ENCODE data around the gene SELENOV. TPM values are rescaled to one million over a fixed set of nuclear protein-coding genes. Genes with fewer than 3 reads are reported as not detected.
A peak's percentile ranks its signal among the peaks of the same experiment; 100 is the strongest.

The SELENOV gene
- total RNA-seq, 2 experiments from 2014 or later = not detected

DNA sequence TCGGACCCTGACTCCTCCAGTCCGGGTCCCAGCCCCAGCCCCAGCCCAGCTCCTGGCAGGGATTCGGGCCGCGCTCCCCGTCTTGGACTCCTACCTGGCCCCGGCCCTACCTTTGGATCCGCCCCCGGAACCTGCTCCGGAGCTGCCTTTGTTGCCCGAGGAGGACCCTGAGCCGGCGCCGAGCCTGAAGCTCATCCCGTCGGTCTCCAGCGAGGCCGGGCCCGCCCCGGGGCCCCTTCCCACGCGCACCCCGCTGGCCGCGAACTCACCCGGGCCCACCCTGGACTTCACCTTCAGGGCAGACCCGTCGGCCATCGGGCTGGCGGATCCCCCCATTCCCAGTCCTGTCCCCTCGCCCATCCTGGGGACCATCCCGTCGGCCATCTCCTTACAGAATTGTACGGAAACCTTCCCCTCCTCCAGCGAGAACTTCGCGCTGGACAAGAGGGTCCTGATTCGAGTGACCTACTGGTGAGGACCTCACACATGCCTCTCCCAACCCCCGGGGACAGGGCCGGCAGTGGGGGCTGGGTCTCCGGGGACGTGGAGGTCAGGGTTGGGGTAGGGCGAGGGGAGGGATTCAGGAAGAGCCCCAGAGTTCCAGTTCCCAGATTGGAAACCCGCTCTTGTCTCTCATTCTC is 732 bp downstream of the SELENOV start:
- H3K27ac Mint-ChIP-seq = no peak overlapping the region
- DNase-seq = no peak
- H3K4me1 Mint-ChIP-seq = peaks cover 10% of the 10 kb centered on the region
- ATAC-seq = no peak
- no peaks in the 10 kb centered on the region for H3K36me3 Mint-ChIP-seq
- CTCF ChIA-PET = interaction anchor here (0.7 to 1.1 kb wide), 3 partner anchors 10 to 18 kb away, joined by 3 to 4 read pairs (median 3); partner anchors contain the start of gene EID2B
- peak overlapping the region; percentile 32 for H3K4me3 Mint-ChIP-seq
- no peaks in the 10 kb centered on the region for H3K9me3 Mint-ChIP-seq (ENCODE audit: low read depth)
- H3K27me3 Mint-ChIP-seq = peaks cover 56% of the 10 kb centered on the region

DNA sequence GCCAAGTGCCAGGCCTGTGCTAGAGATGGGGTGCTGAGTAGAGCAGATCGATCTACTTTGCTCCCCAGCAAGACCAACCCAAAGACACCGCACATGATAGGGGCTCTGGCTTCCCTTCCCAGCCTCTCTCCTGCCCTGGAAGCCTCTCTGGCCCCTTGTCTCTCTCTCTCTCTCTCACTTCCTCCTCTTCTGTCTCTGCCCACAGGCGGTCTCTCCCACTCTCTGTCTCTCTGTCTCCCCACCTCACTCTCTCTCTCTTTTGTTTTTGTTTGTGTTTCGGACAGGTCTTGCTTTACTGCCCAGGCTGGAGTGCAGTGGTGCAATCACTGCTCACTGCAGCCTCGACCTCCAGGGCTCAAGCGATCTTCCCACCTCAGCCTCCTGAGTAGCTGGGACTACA is 1.3 kb downstream of the SELENOV start:
- no peak for ATAC-seq
- Mint-ChIP-seq H3K36me3 (no peaks in the 10 kb centered on the region), H3K4me3 (no peak overlapping the region), H3K4me1 (peaks cover 10% of the 10 kb centered on the region), H3K27ac (no peak overlapping the region), H3K27me3 (peaks cover 56% of the 10 kb centered on the region), H3K9me3 (ENCODE audit: low read depth) (no peaks in the 10 kb centered on the region)
- DNase-seq = no peak
- CTCF ChIA-PET = interaction anchor here (1.1 kb wide), 2 partner anchors 9 to 18 kb away, joined by 3 to 4 read pairs; no protein-coding TSS in a partner anchor

DNA sequence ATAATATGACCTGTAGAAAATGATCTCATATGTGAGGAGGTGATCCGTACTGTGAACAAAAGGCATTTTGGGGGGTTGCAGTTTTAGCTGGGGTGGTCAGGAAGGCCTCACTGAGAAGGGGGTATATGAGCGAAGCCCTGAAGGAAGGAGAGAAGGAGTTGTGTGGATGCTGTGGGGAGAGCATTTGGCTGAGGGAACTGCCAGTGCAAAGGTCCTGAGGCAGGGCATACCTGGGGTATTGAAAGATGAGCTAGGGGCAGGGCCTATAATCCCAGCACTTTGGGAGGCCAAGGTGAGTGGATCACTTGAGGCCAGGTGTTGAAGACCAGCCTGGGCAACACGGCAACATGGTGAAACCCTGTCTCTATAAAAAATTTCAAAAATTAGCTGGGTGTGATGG is 2.5 kb downstream of the SELENOV start:
- Mint-ChIP-seq H3K9me3 (ENCODE audit: low read depth) (no peaks in the 10 kb centered on the region), H3K27me3 (peaks cover 51% of the 10 kb centered on the region), H3K36me3 (no peaks in the 10 kb centered on the region), H3K4me3 (no peak overlapping the region), H3K4me1 (peaks cover 10% of the 10 kb centered on the region), H3K27ac (no peak overlapping the region)
- CTCF ChIA-PET = interaction anchor here (1.2 to 2.1 kb wide), 2 partner anchors 8 to 15 kb away, joined by 4 to 8 read pairs; partner anchors contain the start of gene EID2B
- DNase-seq = no peak
- no peak for ATAC-seq

DNA sequence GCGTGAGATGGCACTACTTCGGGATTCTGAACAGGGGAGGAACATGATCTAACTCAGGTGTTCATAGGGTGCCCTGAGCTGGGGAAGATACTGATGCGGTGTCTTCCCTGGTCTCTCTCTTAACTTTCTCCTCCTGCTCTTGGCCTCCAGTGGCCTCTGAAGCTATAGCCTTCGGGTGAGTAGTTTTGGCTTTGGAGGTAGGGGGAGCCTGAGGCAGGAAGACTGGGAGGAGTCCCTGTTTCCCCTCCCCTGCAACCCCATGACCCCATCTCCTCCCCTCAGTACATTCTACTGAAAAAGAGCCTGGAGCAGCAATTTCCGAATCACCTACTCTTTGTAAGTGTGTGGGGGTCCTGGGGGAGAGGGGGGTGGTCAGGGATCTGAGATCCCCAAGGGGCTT is 3.5 kb downstream of the SELENOV start:
- Mint-ChIP-seq H3K27me3 (peaks cover 45% of the 10 kb centered on the region), H3K9me3 (ENCODE audit: low read depth) (no peaks in the 10 kb centered on the region), H3K4me1 (peaks cover 10% of the 10 kb centered on the region), H3K36me3 (no peaks in the 10 kb centered on the region), H3K27ac (no peak overlapping the region), H3K4me3 (no peak overlapping the region)
- ATAC-seq (no peak), DNase-seq (no peak)
- CTCF ChIA-PET = interaction anchor here (1.2 to 2.3 kb wide), 3 partner anchors 9 to 15 kb away, joined by 4 to 8 read pairs (median 8); partner anchors contain the start of gene EID2B

DNA sequence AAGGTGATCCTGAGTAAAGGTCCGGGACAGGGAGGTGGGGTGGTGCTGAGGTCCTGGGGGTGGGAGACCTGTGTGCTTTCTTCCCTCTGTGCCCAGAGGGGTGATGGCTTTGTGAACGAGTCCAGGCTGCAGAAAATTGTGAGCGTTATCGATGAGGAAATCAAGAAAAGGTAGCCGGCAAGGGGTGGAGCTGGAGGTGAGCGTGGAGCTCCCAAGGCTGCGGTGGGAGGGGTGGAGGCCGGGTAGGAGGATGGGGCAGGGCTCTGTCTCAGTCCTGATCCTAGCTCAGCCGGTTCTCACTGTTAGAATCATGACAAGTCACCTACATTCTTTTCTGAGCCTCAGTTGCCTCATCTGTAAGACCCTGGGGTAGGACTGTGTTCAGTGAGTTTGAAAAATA is 4.0 kb downstream of the SELENOV start:
- no peaks in the 10 kb centered on the region for H3K36me3 Mint-ChIP-seq
- H3K27ac Mint-ChIP-seq = no peak overlapping the region

DNA sequence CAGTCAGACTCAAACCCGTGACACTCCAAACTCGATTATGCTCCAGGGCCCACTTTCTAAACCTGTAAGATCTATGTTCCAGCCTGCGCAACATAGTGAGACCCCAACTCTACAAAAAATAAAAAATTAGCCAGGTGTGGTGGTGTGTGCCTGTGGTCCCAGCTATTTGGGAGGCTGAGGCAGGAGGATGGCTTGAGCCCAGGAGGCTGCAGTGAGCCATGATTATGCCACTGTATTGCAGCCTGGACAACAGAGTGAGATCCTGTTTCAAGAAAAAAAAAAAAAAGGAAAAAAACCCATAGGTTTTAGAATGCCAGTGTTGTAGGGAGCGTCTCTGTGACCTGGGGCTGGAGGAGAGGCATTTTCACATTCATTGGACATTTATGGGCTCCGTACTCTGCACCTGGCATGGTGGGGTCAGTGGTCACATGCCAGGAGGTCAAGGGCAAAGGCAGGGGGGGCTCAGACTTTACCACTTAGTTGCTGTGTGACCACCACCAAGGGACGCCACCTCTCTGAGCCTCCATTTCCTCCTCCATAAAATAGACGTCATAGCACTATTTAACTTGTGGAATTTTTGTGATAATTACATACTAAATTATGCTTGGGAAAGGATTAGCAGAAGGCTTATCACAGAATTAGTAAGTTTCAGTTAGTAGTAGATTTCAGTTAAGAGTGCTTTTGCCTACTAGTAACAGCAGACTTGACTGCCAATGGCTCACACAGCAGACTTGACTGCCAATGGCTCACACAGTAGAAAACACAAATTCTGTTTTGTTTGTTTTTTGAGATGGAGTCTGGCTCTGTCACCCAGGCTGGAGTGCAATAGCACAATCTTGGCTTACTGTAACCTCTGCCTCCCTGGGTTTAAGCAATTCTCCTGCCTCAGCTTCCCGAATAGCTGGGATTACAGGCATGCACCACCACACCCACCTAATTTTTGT is 5.9 kb downstream of the SELENOV start:
- peaks cover 21% of the 10 kb centered on the region for H3K27me3 Mint-ChIP-seq
- DNase-seq = no peak
- H3K4me3 Mint-ChIP-seq = no peak overlapping the region
- peaks cover 4% of the 10 kb centered on the region for H3K36me3 Mint-ChIP-seq
- CTCF ChIA-PET = interaction anchor here (0.6 kb wide), 1 partner anchor 1387 kb away, joined by 4 read pairs; no protein-coding TSS in a partner anchor
- ATAC-seq = no peak
- H3K9me3 Mint-ChIP-seq (ENCODE audit: low read depth) = no peaks in the 10 kb centered on the region
- H3K27ac Mint-ChIP-seq = no peak overlapping the region
- peaks cover 5% of the 10 kb centered on the region for H3K4me1 Mint-ChIP-seq

More for the DNA sequence above, 4.0 kb downstream of the SELENOV start:
- Mint-ChIP-seq H3K4me3 (no peak overlapping the region), H3K4me1 (peaks cover 10% of the 10 kb centered on the region), H3K9me3 (ENCODE audit: low read depth) (no peaks in the 10 kb centered on the region), H3K27me3 (peaks cover 39% of the 10 kb centered on the region)
- CTCF ChIA-PET = interaction anchor here (2.1 to 2.3 kb wide), 2 partner anchors 14 to 16 kb away, joined by 8 read pairs; partner anchors contain the start of gene EID2B
- no peak for ATAC-seq
- DNase-seq = no peak

DNA sequence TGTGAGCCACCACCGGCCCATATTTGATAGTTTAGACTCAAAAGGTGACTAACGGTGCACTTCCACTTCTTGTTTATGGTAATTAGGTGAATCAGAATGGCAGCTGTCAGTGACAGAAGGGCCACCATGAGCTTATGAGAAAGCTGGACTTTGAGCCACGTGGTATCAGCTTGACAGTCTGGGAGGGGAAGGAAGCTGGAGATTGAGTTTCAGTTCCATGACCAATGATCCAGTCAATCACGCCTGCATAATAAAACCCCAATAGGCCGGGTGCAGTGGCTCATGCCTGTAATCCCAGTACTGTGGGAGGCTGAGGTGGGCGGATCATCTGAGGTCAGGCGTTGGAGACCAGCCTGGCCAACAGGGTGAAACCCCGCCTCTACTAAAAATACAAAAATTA is 9.6 kb downstream of the SELENOV start:
- ATAC-seq = no peak
- Mint-ChIP-seq H3K9me3 (ENCODE audit: low read depth) (no peaks in the 10 kb centered on the region), H3K36me3 (peaks cover 9% of the 10 kb centered on the region), H3K4me3 (no peak overlapping the region), H3K27ac (no peak overlapping the region), H3K4me1 (no peaks in the 10 kb centered on the region), H3K27me3 (no peaks in the 10 kb centered on the region)
- CTCF ChIA-PET = interaction anchor here (1.4 kb wide), 1 partner anchor 9 kb away, joined by 4 read pairs; no protein-coding TSS in a partner anchor
- no peak for DNase-seq

DNA sequence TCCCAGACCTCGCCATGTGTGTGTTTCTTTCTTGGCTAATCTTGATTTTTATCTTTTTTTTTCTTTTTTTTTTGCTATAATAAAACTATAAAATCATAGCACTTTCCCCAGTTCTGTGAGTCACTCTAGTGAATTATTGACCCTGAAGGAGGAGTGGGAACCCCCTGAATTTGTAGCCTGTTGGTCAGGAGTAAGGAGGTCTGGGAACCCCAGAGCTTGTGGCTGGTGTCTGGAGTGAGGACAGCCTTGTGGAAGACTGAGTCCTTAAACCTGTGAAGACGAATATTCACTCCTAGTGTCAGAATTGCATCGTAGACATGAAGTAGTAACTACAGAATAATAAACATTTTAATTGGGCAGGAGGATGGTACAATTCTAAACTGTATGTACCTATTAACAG is 10.3 kb downstream of the SELENOV start:
- DNase-seq (no peak), ATAC-seq (no peak)
- H3K4me3 Mint-ChIP-seq = no peak overlapping the region
- H3K4me1 Mint-ChIP-seq = no peaks in the 10 kb centered on the region
- no peaks in the 10 kb centered on the region for H3K27me3 Mint-ChIP-seq
- H3K27ac Mint-ChIP-seq = no peak overlapping the region
- CTCF ChIA-PET = interaction anchor here (0.8 to 1.4 kb wide), 3 partner anchors 10 to 268 kb away, joined by 3 to 4 read pairs (median 3); no protein-coding TSS in a partner anchor
- no peaks in the 10 kb centered on the region for H3K9me3 Mint-ChIP-seq (ENCODE audit: low read depth)
- peaks cover 9% of the 10 kb centered on the region for H3K36me3 Mint-ChIP-seq

DNA sequence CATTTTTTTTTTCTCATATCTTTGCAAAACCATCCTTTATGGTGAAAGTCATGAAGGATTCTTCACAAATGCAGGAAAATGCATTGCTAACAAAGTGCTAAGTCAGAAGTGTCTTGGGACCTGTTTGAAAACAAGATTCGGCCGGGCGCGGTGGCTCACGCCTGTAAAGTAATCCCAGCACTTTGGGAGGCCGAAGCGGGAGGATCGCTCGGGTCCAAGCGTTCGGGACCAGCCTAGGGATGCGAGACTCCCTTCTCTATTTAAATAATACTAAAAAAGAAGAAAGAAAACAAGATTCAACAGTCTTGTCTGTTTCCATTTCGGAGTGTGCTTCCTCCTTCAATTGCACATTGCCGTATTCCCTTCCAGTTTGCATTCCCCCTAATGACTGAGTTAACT is 16.9 kb downstream of the SELENOV start:
- Mint-ChIP-seq H3K27ac (peak overlapping the region; percentile 87), H3K4me1 (peaks cover 23% of the 10 kb centered on the region), H3K36me3 (peaks cover 9% of the 10 kb centered on the region), H3K9me3 (ENCODE audit: low read depth) (no peaks in the 10 kb centered on the region), H3K4me3 (peak overlapping the region; percentile 91), H3K27me3 (no peaks in the 10 kb centered on the region)
- no peak for DNase-seq
- no peak for ATAC-seq
- CTCF ChIA-PET = interaction anchor here (0.8 to 4.7 kb wide), 19 partner anchors 10 to 410 kb away, joined by 3 to 59 read pairs (median 7); partner anchors contain the start of genes PAK4, RPS16 and SUPT5H

DNA sequence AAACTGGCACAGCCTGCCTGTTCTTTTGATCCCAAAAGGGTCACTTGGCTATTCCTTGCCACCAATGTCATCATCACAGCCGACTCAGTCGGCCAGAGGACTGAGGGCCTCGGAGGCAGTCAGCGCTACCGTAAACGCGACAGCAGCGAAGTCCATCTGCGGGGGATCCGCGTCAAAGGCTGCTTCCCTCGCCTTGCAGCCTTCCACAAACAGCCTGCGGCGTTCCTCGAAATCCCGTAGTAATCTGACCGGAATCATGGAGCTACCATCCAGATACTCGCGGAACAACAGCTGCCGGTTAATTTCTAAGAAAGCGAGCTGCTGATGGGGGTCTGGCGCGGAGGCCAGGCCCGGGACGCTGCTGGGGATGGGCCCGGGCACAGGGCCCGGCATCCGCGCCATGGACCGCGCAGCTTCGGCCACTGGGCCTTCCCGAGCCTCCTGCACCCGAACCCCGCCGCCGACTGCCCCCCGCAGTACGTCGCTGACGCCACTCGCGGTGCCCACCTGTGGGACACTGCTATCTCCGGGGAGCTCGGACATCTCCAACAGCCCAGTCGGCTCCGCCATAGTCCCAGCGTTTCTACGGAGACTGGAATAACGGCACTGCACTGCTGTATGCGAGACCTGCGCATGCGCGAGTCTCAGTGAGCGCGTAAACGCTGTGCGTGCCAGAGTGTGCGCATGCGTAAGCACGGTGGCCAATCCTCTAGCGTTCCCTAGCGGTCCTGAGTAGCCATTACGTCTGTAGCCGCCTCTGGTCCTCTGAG is 17.5 kb downstream of the SELENOV start, which contains the start of gene EID2B:
Gene EID2B, minus strand, starts transcription at position 620 of the 770 bp plus-strand sequence. Its CDS starts 50 bp downstream, at position 570.
- Mint-ChIP-seq H3K9me3 (ENCODE audit: low read depth) (no peaks in the 10 kb centered on the region), H3K4me3 (peak within 1 kb of the TSS; percentile 91), H3K36me3 (peaks cover 11% of the 10 kb centered on the region), H3K4me1 (peaks cover 24% of the 10 kb centered on the region), H3K27me3 (no peaks in the 10 kb centered on the region), H3K27ac (peak within 1 kb of the TSS; percentile 87)
- DNase-seq = peak; percentile 96
- CTCF ChIA-PET = interaction anchor here (0.8 to 4.7 kb wide), 28 partner anchors 10 to 410 kb away, joined by 3 to 59 read pairs (median 4); partner anchors contain the start of genes PAK4, PLEKHG2, RPS16 and SELENOV
- peak; percentile 96 for ATAC-seq

DNA sequence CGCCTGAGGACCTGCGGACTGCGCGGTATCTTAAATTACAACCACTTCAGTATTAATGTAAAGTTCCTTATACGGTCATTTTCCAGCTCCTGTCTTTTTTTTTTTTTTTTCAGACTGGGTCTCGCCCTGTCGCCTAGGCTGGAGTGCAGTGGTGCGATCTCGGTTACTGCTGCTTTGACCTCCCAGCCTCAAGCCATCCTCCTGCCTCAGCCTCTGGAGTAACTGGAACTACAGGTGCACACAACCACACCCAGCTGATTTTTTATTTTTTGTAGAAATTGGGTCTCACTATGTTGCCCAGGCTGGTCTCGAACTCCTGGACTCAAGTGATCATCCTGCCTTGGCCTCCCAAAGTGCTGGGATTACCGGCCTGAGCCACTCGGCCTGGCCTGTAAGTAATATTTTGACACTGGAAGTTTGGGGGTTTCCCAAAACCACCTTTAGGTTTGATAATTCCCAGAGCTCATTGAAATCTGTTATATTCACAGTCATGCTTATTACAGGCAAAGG is 18.1 kb downstream of the SELENOV start:
- H3K27me3 Mint-ChIP-seq = no peaks in the 10 kb centered on the region
- no peak for DNase-seq
- H3K4me3 Mint-ChIP-seq = peak overlapping the region; percentile 91
- H3K4me1 Mint-ChIP-seq = peaks cover 31% of the 10 kb centered on the region
- CTCF ChIA-PET = interaction anchor here (0.9 to 4.7 kb wide), 27 partner anchors 9 to 423 kb away, joined by 3 to 59 read pairs (median 4); partner anchors contain the start of genes MED29, PAF1, PAK4 and PLEKHG2
- H3K9me3 Mint-ChIP-seq (ENCODE audit: low read depth) = no peaks in the 10 kb centered on the region
- ATAC-seq = peak; percentile 22
- H3K36me3 Mint-ChIP-seq = peaks cover 14% of the 10 kb centered on the region
- H3K27ac Mint-ChIP-seq = peak overlapping the region; percentile 87

DNA sequence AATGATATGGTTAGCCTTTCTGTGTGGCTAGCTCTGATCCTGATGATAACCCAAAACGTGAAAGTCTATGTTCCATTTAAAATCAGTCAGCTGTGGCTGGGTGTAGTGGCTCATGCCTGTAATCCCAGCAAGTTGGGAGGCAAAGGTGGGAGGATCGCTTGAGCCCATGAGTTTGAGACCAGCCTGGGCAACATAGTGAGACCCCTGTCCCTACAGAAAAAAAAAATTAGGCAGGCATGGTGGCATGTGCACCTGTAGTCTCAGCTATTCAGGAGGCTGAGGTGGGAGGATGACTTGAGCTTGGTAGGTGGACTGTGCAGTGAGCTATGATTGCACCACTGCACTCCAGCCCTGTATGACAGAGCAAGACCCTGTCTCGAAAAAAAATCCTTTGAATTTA is 18.9 kb downstream of the SELENOV start:
- Mint-ChIP-seq H3K4me1 (peaks cover 37% of the 10 kb centered on the region), H3K27me3 (no peaks in the 10 kb centered on the region), H3K4me3 (no peak overlapping the region), H3K36me3 (peaks cover 15% of the 10 kb centered on the region), H3K27ac (no peak overlapping the region), H3K9me3 (ENCODE audit: low read depth) (no peaks in the 10 kb centered on the region)
- ATAC-seq (no peak), DNase-seq (no peak)
- CTCF ChIA-PET = interaction anchor here (1.0 to 4.7 kb wide), 11 partner anchors 8 to 423 kb away, joined by 3 to 59 read pairs (median 7); partner anchors contain the start of genes MED29, PAF1 and SUPT5H
